ENCODE results near the gene STT3A.

The STT3A gene

GRCh38 chr11:125662689-125663088 lies 70.0 kb downstream of the STT3A start:
- Histone ChIP-seq H3K9ac (ENCODE audit: low read length in 2 of 2) (no peak overlapping the region), H3K36me3 (ENCODE audit: control insufficient read depth in 2 of 2, insufficient read depth in 2 of 2, low read length in 2 of 2) (no peaks in the 10 kb centered on the region), H3K27me3 (ENCODE audit: control insufficient read depth in 1 of 2, insufficient read depth in 2 of 2, low read length in 2 of 2) (no peaks in the 10 kb centered on the region), H3K27ac (ENCODE audit: low read length) (no peak overlapping the region), H3K9me3 (ENCODE audit: control insufficient read depth in 2 of 2, low read length in 2 of 2) (peaks cover 0 to 6% of the 10 kb centered on the region in 2 donors), H3K4me3 (ENCODE audit: low read length in 2 of 2) (no peak overlapping the region), H3K4me1 (ENCODE audit: control insufficient read depth, insufficient read depth, low read length) (no peaks in the 10 kb centered on the region)

GRCh38 chr11:125663910-125664309 lies 71.3 kb downstream of the STT3A start:
- no peaks in the 10 kb centered on the region for H3K36me3 ChIP-seq (ENCODE audit: control insufficient read depth in 2 of 2, insufficient read depth in 2 of 2, low read length in 2 of 2)
- no peaks in the 10 kb centered on the region for H3K4me1 ChIP-seq (ENCODE audit: control insufficient read depth, insufficient read depth, low read length)
- peaks cover 0 to 6% of the 10 kb centered on the region in 2 donors for H3K9me3 ChIP-seq (ENCODE audit: control insufficient read depth in 2 of 2, low read length in 2 of 2)
- H3K27ac ChIP-seq (ENCODE audit: low read length), result no peak overlapping the region
- H3K9ac ChIP-seq (ENCODE audit: low read length in 2 of 2), result no peak overlapping the region
- no peak overlapping the region for H3K4me3 ChIP-seq (ENCODE audit: low read length in 2 of 2)
- no peaks in the 10 kb centered on the region for H3K27me3 ChIP-seq (ENCODE audit: control insufficient read depth in 1 of 2, insufficient read depth in 2 of 2, low read length in 2 of 2)

- no peak overlapping the region for H3K4me3 ChIP-seq (ENCODE audit: low read length in 2 of 2)
- peaks cover 0 to 6% of the 10 kb centered on the region in 2 donors for H3K9me3 ChIP-seq (ENCODE audit: control insufficient read depth in 2 of 2, low read length in 2 of 2)
- no peaks in the 10 kb centered on the region for H3K36me3 ChIP-seq (ENCODE audit: control insufficient read depth in 2 of 2, insufficient read depth in 2 of 2, low read length in 2 of 2)
- H3K27me3 ChIP-seq (ENCODE audit: control insufficient read depth in 1 of 2, insufficient read depth in 2 of 2, low read length in 2 of 2), result no peaks in the 10 kb centered on the region
- H3K9ac ChIP-seq (ENCODE audit: low read length in 2 of 2), result no peak overlapping the region
- H3K4me1 ChIP-seq (ENCODE audit: control insufficient read depth, insufficient read depth, low read length), result no peaks in the 10 kb centered on the region
- H3K27ac ChIP-seq (ENCODE audit: low read length), result no peak overlapping the region
These were observed 74.5 kb downstream of the STT3A start for GRCh38 chr11:125667151-125667550.

- H3K27me3 ChIP-seq (ENCODE audit: control insufficient read depth in 1 of 2, insufficient read depth in 2 of 2, low read length in 2 of 2), result no peaks in the 10 kb centered on the region
- no peak overlapping the region for H3K4me3 ChIP-seq (ENCODE audit: low read length in 2 of 2)
- H3K9me3 ChIP-seq (ENCODE audit: control insufficient read depth in 2 of 2, low read length in 2 of 2), result peaks cover 0 to 5% of the 10 kb centered on the region in 2 donors
- H3K36me3 ChIP-seq (ENCODE audit: control insufficient read depth in 2 of 2, insufficient read depth in 2 of 2, low read length in 2 of 2), result no peaks in the 10 kb centered on the region
- no peak overlapping the region for H3K27ac ChIP-seq (ENCODE audit: low read length)
- no peak overlapping the region for H3K9ac ChIP-seq (ENCODE audit: low read length in 2 of 2)
- no peaks in the 10 kb centered on the region for H3K4me1 ChIP-seq (ENCODE audit: control insufficient read depth, insufficient read depth, low read length)
These were observed 77.5 kb downstream of the STT3A start for GRCh38 chr11:125670172-125670571.

- H3K4me1 ChIP-seq (ENCODE audit: control insufficient read depth, insufficient read depth, low read length), result no peaks in the 10 kb centered on the region
These were observed 78.9 kb downstream of the STT3A start for GRCh38 chr11:125671561-125671960.

More at GRCh38 chr11:125671561-125671960, 78.9 kb downstream of the STT3A start:
- no peaks in the 10 kb centered on the region for H3K9me3 ChIP-seq (ENCODE audit: control insufficient read depth in 2 of 2, low read length in 2 of 2)
- no peak overlapping the region for H3K27ac ChIP-seq (ENCODE audit: low read length)
- H3K9ac ChIP-seq (ENCODE audit: low read length in 2 of 2), result no peak overlapping the region
- no peak overlapping the region for H3K4me3 ChIP-seq (ENCODE audit: low read length in 2 of 2)
- H3K27me3 ChIP-seq (ENCODE audit: control insufficient read depth in 1 of 2, insufficient read depth in 2 of 2, low read length in 2 of 2), result no peaks in the 10 kb centered on the region
- H3K36me3 ChIP-seq (ENCODE audit: control insufficient read depth in 2 of 2, insufficient read depth in 2 of 2, low read length in 2 of 2), result no peaks in the 10 kb centered on the region
